Measurements from ENCODE around the gene SPG11. TPM values are rescaled to one million over a fixed set of nuclear protein-coding genes. Genes with fewer than 3 reads are reported as not detected.

Gene SPG11
- total and polyA plus RNA-seq, 10 of the 15 experiments (the other 5 are each of a cell fraction or from before 2014, with no cell fraction given) = 22.1 to 85.1 (median 47.2) TPM

GRCh38 chr15:44529864-44530604, 133.4 kb downstream of the SPG11 start:
- POLR2A ChIA-PET = no interaction called here
- RAD21 ChIA-PET (ENCODE audit: unreplicated experiment) = interaction anchor here (0.7 kb wide), 1 partner anchor 16 kb away, joined by 3 read pairs; no protein-coding TSS in a partner anchor
- intact Hi-C loops (cut with micrococcal nuclease; ENCODE audit: unreplicated experiment) = no loop called here

DNA sequence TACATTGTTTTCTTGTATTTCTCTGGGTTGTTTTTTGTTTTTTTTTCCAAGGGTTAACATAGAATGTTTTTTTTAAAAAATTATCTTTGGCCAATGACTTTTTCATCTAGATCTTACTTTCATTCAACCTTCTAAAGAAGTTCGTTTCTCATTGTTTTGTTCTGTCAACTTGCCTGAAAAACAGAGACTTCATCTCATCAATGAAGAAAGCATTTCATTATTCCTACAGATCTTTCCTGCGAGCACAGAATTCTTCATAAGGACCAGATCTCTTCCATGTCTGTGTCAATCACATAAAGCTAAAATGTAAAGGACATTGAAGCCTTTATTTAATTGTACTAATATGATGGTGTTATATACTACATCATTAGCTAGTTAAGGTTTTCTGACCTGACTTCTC, 136.2 kb downstream of the SPG11 start:
- Histone ChIP-seq H3K9me3 (replicated peaks; ENCODE audit: control insufficient read depth, insufficient read depth, low read length) (no peaks in the 10 kb centered on the region), H3K79me2 (ENCODE audit: control insufficient read depth, insufficient read depth, low read length) (no peaks in the 10 kb centered on the region), H4K20me1 (ENCODE audit: control insufficient read depth, insufficient read depth) (no peaks in the 10 kb centered on the region), H3K36me3 (ENCODE audit: control insufficient read depth in 2 of 2, insufficient read depth in 2 of 2, low read length in 1 of 2) (peaks cover 2 to 3% of the 10 kb centered on the region in 2 experiments), H3K4me3 (no peak overlapping the region), H3K9ac (ENCODE audit: control insufficient read depth, insufficient read depth, low read length) (no peak overlapping the region), H3K4me1 (ENCODE audit: control insufficient read depth, insufficient read depth, low read length) (no peaks in the 10 kb centered on the region), H3K27ac (ENCODE audit: control insufficient read depth, insufficient read depth) (no peak overlapping the region), H3K4me2 (ENCODE audit: control insufficient read depth, insufficient read depth) (no peak overlapping the region), H3K27me3 (replicated peaks in 1 of 2; ENCODE audit: control insufficient read depth in 2 of 2, insufficient read depth in 2 of 2, low read length in 1 of 2) (no peaks in the 10 kb centered on the region), H2AFZ (ENCODE audit: control insufficient read depth, low read depth, low read length) (no peak overlapping the region)
- POLR2A ChIA-PET = no interaction called here
- FAIRE-seq (no peak), ATAC-seq (no peak), DNase-seq (ENCODE audit: low read depth, low spot score) (no peak)
- TF ChIP-seq BCL3 (IDR thresholded peaks at IDR 0.05; ENCODE audit: borderline replicate concordance, insufficient read depth, low read depth, low read length, poor library complexity, severe bottlenecking) (no peak), MLLT1 (IDR thresholded peaks at IDR 0.05) (no peak), NFYB (IDR thresholded peaks at IDR 0.05; ENCODE audit: insufficient read depth, low read depth, low read length) (no peak), POU2F2 (IDR thresholded peaks at IDR 0.05; ENCODE audit: borderline replicate concordance, low read depth, low read length) (no peak), SP1 (IDR thresholded peaks at IDR 0.05; ENCODE audit: low read depth, low read length) (no peak), STAT1 (conservative IDR thresholded peaks at IDR 0.05) (no peak)
- intact Hi-C loops (cut with micrococcal nuclease; ENCODE audit: unreplicated experiment) = no loop called here
- WGBS (ENCODE audit: insufficient coverage, insufficient replicate concordance, low lambda C conversion rate, missing lambda C conversion rate) = 98% methylated on average over 2 of the region's 2 CpGs
- CTCF ChIA-PET = interaction anchor here (0.8 to 1.0 kb wide), 2 partner anchors 9 to 211 kb away, joined by 3 to 4 read pairs; no protein-coding TSS in a partner anchor
- in situ Hi-C loops (cut with MboI) = no loop called here
- BruUV-seq (replicated peaks) = no TSS peak
- RAD21 ChIA-PET (ENCODE audit: unreplicated experiment) = no interaction called here
- SMC1A ChIA-PET (ENCODE audit: uncharacterized antibody, unreplicated experiment) = no interaction called here

More at GRCh38 chr15:44529864-44530604, 133.4 kb downstream of the SPG11 start:
- CTCF ChIA-PET = interaction anchor here (1.7 kb wide), 1 partner anchor 16 kb away, joined by 5 read pairs; no protein-coding TSS in a partner anchor
- in situ Hi-C loops (cut with MboI) = no loop called here
- Histone ChIP-seq H3K27ac (ENCODE audit: control insufficient read depth, insufficient read depth) (no peak overlapping the region), H3K79me2 (ENCODE audit: control insufficient read depth, insufficient read depth, low read length) (no peaks in the 10 kb centered on the region), H3K4me2 (ENCODE audit: control insufficient read depth, insufficient read depth) (no peak overlapping the region), H3K9ac (ENCODE audit: control insufficient read depth, insufficient read depth, low read length) (no peak overlapping the region), H3K9me3 (replicated peaks; ENCODE audit: control insufficient read depth, insufficient read depth, low read length) (no peaks in the 10 kb centered on the region), H4K20me1 (ENCODE audit: control insufficient read depth, insufficient read depth) (no peaks in the 10 kb centered on the region), H2AFZ (ENCODE audit: control insufficient read depth, low read depth, low read length) (no peak overlapping the region), H3K36me3 (ENCODE audit: control insufficient read depth in 2 of 2, insufficient read depth in 2 of 2, low read length in 1 of 2) (no peaks in the 10 kb centered on the region), H3K27me3 (replicated peaks in 1 of 2; ENCODE audit: control insufficient read depth in 2 of 2, insufficient read depth in 2 of 2, low read length in 1 of 2) (no peaks in the 10 kb centered on the region), H3K4me3 (no peak overlapping the region), H3K4me1 (ENCODE audit: control insufficient read depth, insufficient read depth, low read length) (no peaks in the 10 kb centered on the region)
- DNase-seq (ENCODE audit: low read depth, low spot score) = no peak
- 0 out of 2 replicates have a peak, but pooled peaks have one; percentile 1 for TF ChIP-seq POLR2AphosphoS2 (IDR thresholded peaks at IDR 0.05; ENCODE audit: low read depth, low read length)
- no peak for TF ChIP-seq NR2C2 (IDR thresholded peaks at IDR 0.05; ENCODE audit: borderline replicate concordance, control insufficient read depth, insufficient read length, low read depth)
- TSS peak; percentile 46 for BruUV-seq (replicated peaks)
- SMC1A ChIA-PET (ENCODE audit: uncharacterized antibody, unreplicated experiment) = no interaction called here
- WGBS (ENCODE audit: insufficient coverage, insufficient replicate concordance, low lambda C conversion rate, missing lambda C conversion rate) = 94% methylated on average over 10 of the region's 10 CpGs
- ATAC-seq = no peak
- no peak for FAIRE-seq
